A673 (cell line): ENCODE results near the gene AAGAB.

Experiments
- EZH2 ChIP-seq: fragments of 200-600 bp; sonication (generic); IDR thresholded peaks from 2 replicates; pipeline ENCODE4 v1.6.1; 2017; ENCODE audit warnings: borderline replicate concordance, low read depth, mild to moderate bottlenecking, mixed read lengths, antibody characterized with exemption, low read length; ENCODE audit not compliant: poor library complexity, severe bottlenecking
- TF ChIP-seq, protein P1 (sequence below): fragments of 300-800, 200-600 bp; sonication (generic); conservative IDR thresholded peaks from 2 replicates; pipeline ENCODE4 v1.5.1; 2017; ENCODE audit warnings: low read depth, mild to moderate bottlenecking, antibody characterized with exemption, low read length, moderate library complexity, mixed read lengths

DNA sequence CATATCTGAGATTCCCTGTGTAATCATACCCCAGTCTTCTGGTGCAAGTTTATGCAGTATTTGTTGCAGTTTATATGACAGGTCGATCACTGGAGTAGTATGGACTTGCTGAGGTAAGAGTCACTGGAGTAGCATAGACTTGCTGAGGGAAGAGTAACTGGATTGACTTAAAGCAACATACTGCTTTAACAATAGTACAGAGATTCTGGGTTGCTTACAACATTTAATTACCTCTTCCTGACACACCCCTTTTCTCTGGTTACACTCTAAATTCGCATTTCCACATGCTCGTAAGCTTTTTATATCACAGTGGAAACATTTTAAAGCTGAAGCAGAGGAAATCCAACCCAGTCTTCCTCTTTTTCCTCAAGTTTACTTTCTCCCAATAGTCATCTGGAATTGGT, 11.8 kb downstream of the AAGAB start:
- TF ChIP-seq, protein P1, sequence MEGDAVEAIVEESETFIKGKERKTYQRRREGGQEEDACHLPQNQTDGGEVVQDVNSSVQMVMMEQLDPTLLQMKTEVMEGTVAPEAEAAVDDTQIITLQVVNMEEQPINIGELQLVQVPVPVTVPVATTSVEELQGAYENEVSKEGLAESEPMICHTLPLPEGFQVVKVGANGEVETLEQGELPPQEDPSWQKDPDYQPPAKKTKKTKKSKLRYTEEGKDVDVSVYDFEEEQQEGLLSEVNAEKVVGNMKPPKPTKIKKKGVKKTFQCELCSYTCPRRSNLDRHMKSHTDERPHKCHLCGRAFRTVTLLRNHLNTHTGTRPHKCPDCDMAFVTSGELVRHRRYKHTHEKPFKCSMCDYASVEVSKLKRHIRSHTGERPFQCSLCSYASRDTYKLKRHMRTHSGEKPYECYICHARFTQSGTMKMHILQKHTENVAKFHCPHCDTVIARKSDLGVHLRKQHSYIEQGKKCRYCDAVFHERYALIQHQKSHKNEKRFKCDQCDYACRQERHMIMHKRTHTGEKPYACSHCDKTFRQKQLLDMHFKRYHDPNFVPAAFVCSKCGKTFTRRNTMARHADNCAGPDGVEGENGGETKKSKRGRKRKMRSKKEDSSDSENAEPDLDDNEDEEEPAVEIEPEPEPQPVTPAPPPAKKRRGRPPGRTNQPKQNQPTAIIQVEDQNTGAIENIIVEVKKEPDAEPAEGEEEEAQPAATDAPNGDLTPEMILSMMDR: no peak
- TF ChIP-seq EZH2: no peak
